Activated naive CD4-positive, alpha-beta T cell treated with anti-CD3 and anti-CD28 coated beads, Interleukin-2, amount 50 U/mL, for 16 hours (primary cell): ENCODE measurements around the gene CMKLR1.

ENCODE experiments used
- DNase-seq: peaks from one replicate; pipeline ENCODE4 v3.0.0-alpha.2; 2020

Gene CMKLR1

DNA sequence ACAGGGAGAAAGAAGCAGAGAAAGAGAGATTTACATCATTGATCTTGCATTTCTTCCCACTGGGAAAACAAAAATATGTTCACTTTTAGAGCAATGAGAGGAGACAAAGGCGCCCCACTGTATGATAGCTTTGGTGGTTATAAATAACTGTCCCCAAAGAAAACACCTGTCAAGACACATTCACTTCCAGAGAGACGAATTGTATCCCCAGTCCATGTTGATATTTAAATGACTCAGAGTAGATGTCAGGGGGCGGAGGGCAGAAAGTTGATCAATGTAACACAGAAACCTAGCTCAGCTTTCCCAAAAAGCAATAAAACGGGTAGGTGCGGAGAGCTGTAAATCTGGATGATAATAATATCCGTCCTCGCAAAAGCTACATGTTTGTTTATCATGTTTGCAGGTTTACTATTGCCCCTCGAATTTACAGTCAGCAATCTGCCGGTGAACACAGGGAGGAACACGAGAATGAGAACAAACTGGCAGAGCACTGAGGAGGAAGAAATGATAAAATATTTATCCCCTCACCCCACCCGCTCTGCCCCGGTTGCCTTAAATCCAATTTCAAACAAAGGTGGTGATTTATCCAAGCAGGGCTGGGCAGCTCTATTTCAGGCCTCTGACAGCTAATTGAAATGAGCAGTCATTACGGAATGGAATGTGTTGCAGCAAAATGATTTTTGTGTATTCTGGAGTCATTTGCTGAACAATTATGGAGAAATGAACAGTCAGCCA is 84.4 kb downstream of the CMKLR1 start:
- DNase-seq: no peak

DNA sequence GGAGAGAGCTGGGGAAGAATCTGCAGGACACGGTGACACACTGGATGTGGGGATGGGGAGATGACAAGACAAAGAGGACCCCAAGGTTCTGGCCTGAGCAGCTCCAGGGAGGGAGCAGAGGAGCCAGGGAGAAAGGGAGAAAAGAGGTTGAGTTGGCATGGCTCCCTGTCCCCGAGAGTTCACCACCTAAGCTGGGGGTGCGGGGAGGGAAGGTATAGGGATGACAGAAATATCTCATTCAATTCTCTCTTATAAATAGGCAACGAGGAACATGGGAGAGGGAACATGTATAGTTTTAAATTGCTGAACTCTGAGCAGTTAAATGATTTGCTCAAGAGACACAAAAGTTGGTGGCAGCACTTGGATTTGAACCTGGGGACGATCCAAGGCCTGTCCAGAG is 85.1 kb downstream of the CMKLR1 start:
- no peak for DNase-seq

- no peak for DNase-seq
Observed at GRCh38 chr12:108253540-108253939, 85.6 kb downstream of the CMKLR1 start.

DNA sequence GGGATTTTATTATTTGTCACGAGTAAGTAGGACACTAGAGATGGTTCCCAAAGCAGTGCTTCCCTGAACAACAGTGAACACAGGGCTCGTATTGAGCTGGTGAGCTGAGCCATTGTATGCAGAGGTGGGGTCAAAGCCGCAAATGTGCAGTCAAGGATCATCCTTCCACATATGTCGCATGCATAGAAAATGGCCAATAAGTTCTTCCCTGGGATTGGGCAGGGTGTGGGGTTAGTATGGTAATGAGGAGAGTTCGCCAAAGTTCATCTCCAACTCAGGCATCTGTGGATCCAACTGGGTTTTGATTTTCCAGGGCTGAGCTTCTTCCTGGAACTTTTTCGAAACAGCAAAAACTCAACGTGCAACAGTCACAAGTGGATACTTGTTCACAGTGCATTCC is 86.6 kb downstream of the CMKLR1 start:
- no peak for DNase-seq

GRCh38 chr12:108248011-108248410 is 91.1 kb downstream of the CMKLR1 start:
- DNase-seq: no peak

- no peak for DNase-seq
Observed at GRCh38 chr12:108247130-108247529, 92.0 kb downstream of the CMKLR1 start.

- no peak for DNase-seq
Observed at GRCh38 chr12:108241986-108242703, 97.0 kb downstream of the CMKLR1 start.

GRCh38 chr12:108240928-108241327 is 98.2 kb downstream of the CMKLR1 start:
- no peak for DNase-seq

GRCh38 chr12:108240027-108240785 is 98.9 kb downstream of the CMKLR1 start:
- DNase-seq: no peak

- DNase-seq: no peak
Observed at GRCh38 chr12:108239378-108239777, 99.7 kb downstream of the CMKLR1 start.

DNA sequence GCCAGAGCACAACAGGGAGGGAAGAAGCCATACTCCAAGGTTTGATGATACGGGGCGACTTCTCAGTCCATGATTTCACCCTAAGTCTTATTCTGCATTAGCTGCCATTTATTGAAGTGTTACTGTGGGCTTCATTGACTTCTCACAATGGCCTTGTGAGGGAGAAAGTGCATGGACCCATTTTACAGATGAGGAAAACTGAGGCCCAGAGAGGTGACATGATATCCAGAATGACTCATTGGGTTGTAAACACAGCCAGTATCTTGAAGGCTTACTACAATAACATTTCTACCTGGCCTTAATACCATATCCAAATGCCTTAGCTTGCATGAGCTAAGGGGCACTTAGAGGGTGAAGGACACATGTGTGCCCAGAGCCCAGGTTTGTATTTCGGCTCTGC is 100.6 kb downstream of the CMKLR1 start:
- no peak for DNase-seq
